ENCODE measurements around the gene ZNF571. TPM values are rescaled to one million over a fixed set of nuclear protein-coding genes. Genes with fewer than 3 reads are reported as not detected.

ZNF571 gene
- 4.6 TPM for polyA plus RNA-seq (2013, experiment 1 of 2)
- 3.4 TPM for polyA plus RNA-seq (2013, experiment 2 of 2)

DNA sequence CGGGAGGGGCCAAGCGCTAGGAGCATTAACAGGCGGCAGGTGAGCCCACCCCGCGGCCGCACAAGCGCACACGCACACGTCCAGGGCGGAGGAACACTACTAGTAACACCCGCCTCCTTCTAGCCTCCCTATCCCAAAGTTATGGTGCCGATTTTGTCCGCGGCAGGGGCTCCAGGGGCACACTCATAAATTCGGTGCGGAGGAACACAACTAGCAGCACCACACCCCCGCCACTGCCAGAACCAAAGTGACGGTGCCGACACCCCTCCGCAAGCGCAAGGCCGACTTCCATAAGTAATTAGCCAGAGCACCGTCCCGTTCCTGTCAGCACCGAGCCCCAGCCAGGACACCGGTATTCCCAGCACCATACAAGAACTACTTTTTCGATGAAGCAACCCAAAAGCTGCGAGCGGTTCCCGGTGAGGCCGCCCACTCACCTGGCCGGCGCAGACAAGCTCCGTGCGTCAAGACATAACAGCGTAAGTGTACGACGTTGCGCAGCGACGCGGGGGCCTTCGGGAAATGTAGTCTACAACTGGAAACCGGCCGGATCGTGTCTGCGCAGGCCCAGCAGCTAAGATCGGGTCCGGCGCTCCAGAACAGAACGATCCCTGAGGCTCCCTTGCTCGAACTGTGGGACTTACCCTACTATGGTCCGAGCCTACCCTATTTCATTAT is at the start of gene ZNF571, which contains the start of gene ZNF540:
TSS of gene ZNF571 (minus strand) at position 489 of the 678 bp plus-strand sequence. CDS start 8,116 bp downstream, outside the sequence.
TSS of gene ZNF540 (plus strand) at position 573 of the 678 bp plus-strand sequence. CDS start 3,572 bp downstream, outside the sequence.
- H3K9me3 ChIP-seq (ENCODE audit: control insufficient read depth, low read length), result peaks cover 14% of the 10 kb centered on the region
- H3K4me1 ChIP-seq (ENCODE audit: control insufficient read depth, insufficient read depth, low read length, poor library complexity, severe bottlenecking), result no peaks in the 10 kb centered on the region
- peak within 1 kb of the TSS; percentile 25 for H3K27ac ChIP-seq (ENCODE audit: low read depth, low read length, severe bottlenecking)
- H3K36me3 ChIP-seq (ENCODE audit: control insufficient read depth, insufficient read depth, low read length), result no peaks in the 10 kb centered on the region
- peak within 1 kb of the TSS; percentile 77 for H3K4me3 ChIP-seq (ENCODE audit: extremely low read depth, insufficient read depth, low read length, poor library complexity, severe bottlenecking)
- 0% methylated on average over 44 to 53 of the region's 53 CpGs for WGBS, 2 experiments (ENCODE audit: insufficient coverage in 2 of 2)

DNA sequence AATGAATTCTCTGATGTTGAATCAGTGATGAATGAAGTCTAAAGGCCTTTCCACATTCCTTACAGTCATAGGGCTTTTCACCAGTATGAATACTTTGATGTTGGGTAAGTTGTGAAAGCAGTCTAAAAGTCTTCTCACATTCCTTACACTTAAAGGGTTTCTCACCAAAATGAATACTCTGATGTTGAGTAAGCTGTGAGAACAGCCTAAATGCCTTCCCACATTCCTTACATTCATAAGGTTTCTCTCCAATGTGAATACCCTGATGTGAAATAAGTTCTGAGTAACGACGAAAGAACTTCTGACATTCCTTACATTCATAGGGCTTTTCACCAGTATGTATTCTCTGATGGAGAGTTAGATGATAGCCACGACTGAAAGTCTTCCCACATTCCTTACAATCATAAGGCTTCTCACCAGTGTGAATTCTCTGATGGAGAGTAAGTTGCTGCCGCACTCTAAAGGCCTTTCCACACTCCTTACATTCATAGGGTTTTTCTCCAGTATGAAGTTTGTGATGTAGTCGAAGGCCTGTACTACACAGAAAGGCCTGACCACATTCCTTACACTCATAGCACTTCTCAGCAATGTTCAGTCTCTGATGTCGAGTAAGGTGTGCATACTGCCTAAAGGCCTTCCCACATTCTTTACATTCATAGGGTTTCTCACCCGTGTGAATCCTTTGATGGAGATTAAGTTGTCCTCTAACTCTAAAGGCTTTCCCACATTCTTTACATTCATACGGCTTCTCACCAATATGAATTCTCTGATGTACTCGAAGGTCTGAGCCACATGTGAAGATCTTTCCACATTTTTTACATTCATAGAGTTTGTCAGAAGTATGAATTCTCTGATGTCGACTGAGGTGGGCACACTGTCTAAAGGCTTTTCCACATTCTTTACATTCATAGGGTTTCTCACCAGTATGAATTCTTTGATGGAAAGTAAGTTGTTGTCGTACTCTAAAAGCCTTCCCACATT is 40.8 kb upstream of the ZNF571 start:
- peaks cover 61% of the 10 kb centered on the region for H3K9me3 ChIP-seq (ENCODE audit: control insufficient read depth, low read length)
- peaks cover 54% of the 10 kb centered on the region for H3K36me3 ChIP-seq (ENCODE audit: control insufficient read depth, insufficient read depth, low read length)
- no peak overlapping the region for H3K27ac ChIP-seq (ENCODE audit: low read depth, low read length, severe bottlenecking)
- H3K4me3 ChIP-seq (ENCODE audit: extremely low read depth, insufficient read depth, low read length, poor library complexity, severe bottlenecking), result no peak overlapping the region
- 80 to 94% methylated on average over 2 of the region's 11 CpGs for WGBS, 2 experiments (ENCODE audit: insufficient coverage in 2 of 2)
- H3K4me1 ChIP-seq (ENCODE audit: control insufficient read depth, insufficient read depth, low read length, poor library complexity, severe bottlenecking), result no peaks in the 10 kb centered on the region

DNA sequence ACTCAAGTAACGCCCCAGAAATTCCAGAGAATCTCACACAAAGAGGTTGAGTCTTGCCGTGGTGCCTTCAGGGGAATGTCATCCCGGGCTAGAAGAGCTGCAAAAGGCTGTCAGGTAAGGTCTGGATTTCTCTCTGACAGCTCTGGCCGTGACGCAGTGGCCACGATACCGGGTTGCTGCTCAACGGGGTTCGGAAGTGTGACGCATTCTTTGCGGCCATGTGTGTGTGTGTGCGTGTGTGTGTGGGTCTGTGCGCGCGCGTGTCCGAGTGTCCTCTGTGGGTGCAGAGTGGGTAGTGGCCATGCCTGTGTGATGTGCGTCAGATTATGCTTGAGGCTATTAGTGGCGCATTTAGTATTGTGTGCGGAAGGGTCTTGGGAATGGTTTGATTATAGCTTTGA is 390 bp upstream of the ZNF571 start:
- Histone ChIP-seq H3K36me3 (ENCODE audit: control insufficient read depth, insufficient read depth, low read length) (no peaks in the 10 kb centered on the region), H3K27ac (ENCODE audit: low read depth, low read length, severe bottlenecking) (peak overlapping the region; percentile 25), H3K9me3 (ENCODE audit: control insufficient read depth, low read length) (peaks cover 14% of the 10 kb centered on the region), H3K4me1 (ENCODE audit: control insufficient read depth, insufficient read depth, low read length, poor library complexity, severe bottlenecking) (no peaks in the 10 kb centered on the region), H3K4me3 (ENCODE audit: extremely low read depth, insufficient read depth, low read length, poor library complexity, severe bottlenecking) (peak overlapping the region; percentile 77)
- WGBS, 2 experiments (ENCODE audit: insufficient coverage in 2 of 2), result 10 to 19% methylated on average over 6 to 17 of the region's 20 CpGs

DNA sequence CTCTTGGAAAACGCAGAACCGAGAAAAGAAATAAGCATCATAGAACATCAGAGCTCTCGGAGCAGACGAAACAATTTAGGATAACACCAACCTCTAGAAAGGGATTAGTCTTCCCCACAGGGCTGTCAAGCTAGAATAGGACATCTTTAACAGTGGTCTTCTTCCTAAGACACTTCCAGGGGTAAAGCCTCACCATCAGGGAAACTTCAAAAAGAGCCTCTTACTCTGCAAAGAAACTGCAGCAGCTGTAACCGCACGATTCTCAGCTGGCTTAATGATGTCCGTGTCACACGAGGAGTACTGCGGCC is 642 bp downstream of the ZNF571 start:
- no peaks in the 10 kb centered on the region for H3K36me3 ChIP-seq (ENCODE audit: control insufficient read depth, insufficient read depth, low read length)
- H3K4me3 ChIP-seq (ENCODE audit: extremely low read depth, insufficient read depth, low read length, poor library complexity, severe bottlenecking), result peak overlapping the region; percentile 77
- peaks cover 14% of the 10 kb centered on the region for H3K9me3 ChIP-seq (ENCODE audit: control insufficient read depth, low read length)
- WGBS, 2 experiments (ENCODE audit: insufficient coverage in 2 of 2), result 33 to 36% methylated on average over 8 to 9 of the region's 9 CpGs
- H3K4me1 ChIP-seq (ENCODE audit: control insufficient read depth, insufficient read depth, low read length, poor library complexity, severe bottlenecking), result no peaks in the 10 kb centered on the region
- no peak overlapping the region for H3K27ac ChIP-seq (ENCODE audit: low read depth, low read length, severe bottlenecking)

DNA sequence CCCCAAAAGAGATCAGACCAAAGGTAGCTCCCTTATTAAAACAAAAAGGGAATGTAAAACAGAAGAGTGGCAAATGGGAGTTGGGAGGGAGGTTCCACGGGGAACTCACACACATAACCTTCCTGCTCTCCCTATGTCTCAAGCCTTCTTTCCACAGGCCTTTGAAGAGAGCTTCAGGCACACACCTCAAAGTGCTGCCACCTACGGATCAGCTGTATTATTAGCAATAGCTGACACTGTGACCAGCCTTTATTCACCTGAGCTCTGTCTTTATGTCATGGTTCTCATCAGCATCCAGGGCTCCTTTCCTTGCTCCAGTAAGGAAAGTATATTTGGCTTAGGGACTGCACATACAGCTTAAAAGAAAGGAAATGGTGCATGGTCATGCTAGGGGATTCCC is 11.3 kb downstream of the ZNF571 start:
- peaks cover 44% of the 10 kb centered on the region for H3K9me3 ChIP-seq (ENCODE audit: control insufficient read depth, low read length)

DNA sequence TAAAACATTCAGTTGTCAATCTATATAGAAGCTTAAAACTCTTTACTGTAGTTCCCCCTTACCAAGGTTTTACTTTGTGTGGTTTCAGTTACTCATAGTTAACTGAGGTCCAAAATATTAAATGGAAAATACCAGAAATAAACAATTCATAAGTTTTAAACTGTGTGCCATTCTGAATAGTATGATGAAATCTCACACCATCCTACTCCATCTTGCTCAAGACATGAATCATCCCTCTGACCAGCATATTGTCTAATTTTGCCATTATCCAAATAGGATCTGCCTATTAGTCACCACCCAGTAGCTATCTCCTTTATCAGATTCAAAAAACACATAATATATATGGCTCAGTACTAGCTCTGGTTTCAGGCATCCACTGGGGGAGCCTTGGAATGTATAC is 22.4 kb downstream of the ZNF571 start:
- no peaks in the 10 kb centered on the region for H3K36me3 ChIP-seq (ENCODE audit: control insufficient read depth, insufficient read depth, low read length)
- H3K4me1 ChIP-seq (ENCODE audit: control insufficient read depth, insufficient read depth, low read length, poor library complexity, severe bottlenecking), result no peaks in the 10 kb centered on the region
- peaks cover 35% of the 10 kb centered on the region for H3K9me3 ChIP-seq (ENCODE audit: control insufficient read depth, low read length)
- no peak overlapping the region for H3K4me3 ChIP-seq (ENCODE audit: extremely low read depth, insufficient read depth, low read length, poor library complexity, severe bottlenecking)
- H3K27ac ChIP-seq (ENCODE audit: low read depth, low read length, severe bottlenecking), result no peak overlapping the region

More for the DNA sequence above, 11.3 kb downstream of the ZNF571 start:
- Histone ChIP-seq H3K4me1 (ENCODE audit: control insufficient read depth, insufficient read depth, low read length, poor library complexity, severe bottlenecking) (no peaks in the 10 kb centered on the region), H3K4me3 (ENCODE audit: extremely low read depth, insufficient read depth, low read length, poor library complexity, severe bottlenecking) (no peak overlapping the region), H3K27ac (ENCODE audit: low read depth, low read length, severe bottlenecking) (no peak overlapping the region), H3K36me3 (ENCODE audit: control insufficient read depth, insufficient read depth, low read length) (peaks cover 27% of the 10 kb centered on the region)
- WGBS, 2 experiments (ENCODE audit: insufficient coverage in 2 of 2), result 75 to 100% methylated on average over 1 of the region's 2 CpGs

DNA sequence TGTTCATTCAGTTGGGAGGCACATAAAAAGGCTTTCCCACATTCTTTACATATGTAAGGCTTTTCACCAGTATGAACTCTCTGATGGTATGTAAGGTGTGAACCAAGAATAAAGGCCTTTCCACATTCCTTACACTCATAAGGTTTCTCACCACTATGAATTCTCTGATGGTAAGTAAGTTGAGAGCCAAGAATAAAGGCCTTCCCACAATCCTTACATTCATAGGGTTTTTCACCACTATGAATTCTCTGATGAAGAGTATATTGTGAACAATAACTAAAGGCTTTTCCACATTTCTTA is 29.3 kb downstream of the ZNF571 start:
- no peak overlapping the region for H3K27ac ChIP-seq (ENCODE audit: low read depth, low read length, severe bottlenecking)
- no peak overlapping the region for H3K4me3 ChIP-seq (ENCODE audit: extremely low read depth, insufficient read depth, low read length, poor library complexity, severe bottlenecking)
- H3K9me3 ChIP-seq (ENCODE audit: control insufficient read depth, low read length), result peaks cover 80% of the 10 kb centered on the region
- peaks cover 18% of the 10 kb centered on the region for H3K36me3 ChIP-seq (ENCODE audit: control insufficient read depth, insufficient read depth, low read length)
- no peaks in the 10 kb centered on the region for H3K4me1 ChIP-seq (ENCODE audit: control insufficient read depth, insufficient read depth, low read length, poor library complexity, severe bottlenecking)

DNA sequence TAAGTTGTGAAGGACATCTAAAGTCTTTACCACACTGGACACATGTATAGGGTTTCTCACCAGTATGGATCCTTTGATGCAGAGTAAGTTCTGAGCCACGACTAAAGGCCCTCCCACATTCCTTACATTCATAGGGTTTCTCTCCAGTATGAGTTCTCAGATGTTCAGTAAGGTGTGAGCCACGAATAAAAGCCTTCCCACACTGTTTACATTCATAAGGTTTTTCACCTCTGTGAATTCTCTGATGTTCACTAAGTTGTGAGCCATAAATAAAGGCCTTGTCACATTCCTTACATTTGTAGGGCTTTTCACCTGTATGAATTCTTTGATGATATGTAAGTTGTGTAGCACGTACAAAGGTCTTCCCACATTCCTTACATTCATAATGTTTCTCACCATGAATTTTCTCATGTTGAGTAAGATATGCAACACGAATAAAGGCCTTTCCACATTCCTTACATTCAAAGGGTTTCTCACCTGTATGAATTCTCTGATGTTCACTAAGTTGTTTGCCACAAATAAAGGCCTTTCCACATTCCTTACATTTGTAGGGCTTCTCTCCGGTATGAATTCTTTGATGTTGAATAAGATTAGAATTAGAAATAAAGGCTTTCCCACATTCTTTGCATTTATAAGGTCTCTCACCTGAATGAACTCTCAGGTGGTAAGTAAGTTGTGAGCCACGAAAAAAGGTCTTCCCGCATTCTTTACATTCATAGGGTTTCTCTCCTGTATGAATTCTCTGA is 29.8 kb downstream of the ZNF571 start:
- 66 to 70% methylated on average over 2 to 3 of the region's 7 CpGs for WGBS, 2 experiments (ENCODE audit: insufficient coverage in 2 of 2)
- peaks cover 18% of the 10 kb centered on the region for H3K36me3 ChIP-seq (ENCODE audit: control insufficient read depth, insufficient read depth, low read length)
- H3K4me3 ChIP-seq (ENCODE audit: extremely low read depth, insufficient read depth, low read length, poor library complexity, severe bottlenecking), result no peak overlapping the region
- no peak overlapping the region for H3K27ac ChIP-seq (ENCODE audit: low read depth, low read length, severe bottlenecking)
- no peaks in the 10 kb centered on the region for H3K4me1 ChIP-seq (ENCODE audit: control insufficient read depth, insufficient read depth, low read length, poor library complexity, severe bottlenecking)
- peaks cover 78% of the 10 kb centered on the region for H3K9me3 ChIP-seq (ENCODE audit: control insufficient read depth, low read length)

DNA sequence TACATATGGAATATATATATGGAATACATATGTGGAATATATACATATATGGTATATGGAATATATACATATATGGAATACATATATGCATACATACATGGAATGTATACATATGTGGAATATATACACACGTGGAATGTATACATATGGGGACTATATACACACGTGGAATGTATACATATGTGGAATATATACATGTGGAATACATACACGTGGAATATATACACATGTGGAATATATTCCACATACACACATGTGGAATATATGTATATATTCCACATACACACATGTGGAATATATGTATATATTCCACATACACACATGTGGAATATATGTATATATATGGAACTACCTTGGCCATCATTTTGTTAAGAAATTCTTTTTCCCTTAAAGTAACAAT is 31.1 kb downstream of the ZNF571 start:
- Histone ChIP-seq H3K4me1 (ENCODE audit: control insufficient read depth, insufficient read depth, low read length, poor library complexity, severe bottlenecking) (no peaks in the 10 kb centered on the region), H3K4me3 (ENCODE audit: extremely low read depth, insufficient read depth, low read length, poor library complexity, severe bottlenecking) (no peak overlapping the region), H3K36me3 (ENCODE audit: control insufficient read depth, insufficient read depth, low read length) (peaks cover 18% of the 10 kb centered on the region), H3K27ac (ENCODE audit: low read depth, low read length, severe bottlenecking) (no peak overlapping the region), H3K9me3 (ENCODE audit: control insufficient read depth, low read length) (peaks cover 85% of the 10 kb centered on the region)
- no CpG with 5 or more reads among the region's 3 CpGs for WGBS, 2 experiments (ENCODE audit: insufficient coverage in 2 of 2)

DNA sequence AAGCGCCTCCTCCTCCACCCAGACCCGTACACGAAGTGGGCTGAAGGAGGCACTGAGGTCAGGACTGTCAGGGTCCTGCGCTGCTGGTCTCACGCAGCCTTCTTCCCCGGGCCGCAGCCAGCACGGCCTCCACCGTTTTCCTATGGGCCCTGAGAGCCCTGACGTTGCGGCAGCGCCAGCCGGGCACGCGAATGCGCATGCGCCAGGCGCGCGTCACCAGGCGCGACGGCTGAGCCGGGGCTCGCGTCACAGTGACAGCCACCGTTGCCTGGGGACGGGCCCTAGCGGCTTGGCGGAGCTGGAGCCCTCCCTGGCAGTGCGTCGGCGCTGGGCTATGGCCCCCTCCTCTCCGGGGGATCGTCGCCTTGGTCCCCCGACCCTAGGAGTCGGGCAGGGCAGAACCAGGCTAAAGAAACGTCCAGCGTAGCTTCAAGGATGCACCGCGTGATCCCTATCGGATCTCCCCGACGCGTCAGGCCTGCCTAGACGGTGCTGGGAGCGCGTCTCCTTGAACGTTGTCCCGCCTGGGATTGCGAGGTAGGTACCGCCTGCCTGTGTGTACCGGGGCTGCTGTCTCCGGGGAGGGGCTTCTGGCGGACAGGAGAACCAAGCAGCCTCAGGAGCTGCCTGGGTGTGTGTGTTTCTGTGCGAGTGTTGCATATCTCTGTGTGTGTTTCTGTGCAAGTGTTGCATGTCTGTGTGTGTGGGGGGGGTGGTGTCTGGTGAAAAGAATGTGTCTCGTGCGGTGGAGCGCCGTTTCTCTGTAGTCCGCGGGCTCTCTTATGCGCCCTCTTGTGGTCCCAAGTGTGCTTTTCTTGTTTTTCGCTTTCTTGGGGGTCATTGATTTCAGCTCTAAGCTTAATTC is 43.2 kb downstream of the ZNF571 start:
- H3K9me3 ChIP-seq (ENCODE audit: control insufficient read depth, low read length), result peaks cover 67% of the 10 kb centered on the region
- H3K4me3 ChIP-seq (ENCODE audit: extremely low read depth, insufficient read depth, low read length, poor library complexity, severe bottlenecking), result no peak overlapping the region

More for the DNA sequence above, 43.2 kb downstream of the ZNF571 start:
- WGBS, 2 experiments (ENCODE audit: insufficient coverage in 2 of 2), result 71 to 79% methylated on average over 51 to 63 of the region's 65 CpGs
- Histone ChIP-seq H3K27ac (ENCODE audit: low read depth, low read length, severe bottlenecking) (no peak overlapping the region), H3K36me3 (ENCODE audit: control insufficient read depth, insufficient read depth, low read length) (no peaks in the 10 kb centered on the region), H3K4me1 (ENCODE audit: control insufficient read depth, insufficient read depth, low read length, poor library complexity, severe bottlenecking) (no peaks in the 10 kb centered on the region)

All from mesodermal cell (in vitro differentiated cells).